CD4-positive, alpha-beta memory T cell (primary cell): Measurements from ENCODE around the gene IQGAP3. TPM values are rescaled to one million over a fixed set of nuclear protein-coding genes. Genes with fewer than 3 reads are reported as not detected.

Experiments used
- CTCF ChIA-PET: fragments of 350-600 bp; sonication (Branson Sonifier 250); formaldehyde crosslinking; loops from one replicate; lab custom pipeline; 2021; ENCODE audit warnings: inconsistent platforms; ENCODE audit not compliant: partially characterized antibody; lab: Charles Lee
- POLR2A ChIA-PET: fragments of 350-600 bp; sonication (Branson Sonifier 250); formaldehyde crosslinking; loops from one replicate; lab custom pipeline; 2021; ENCODE audit not compliant: partially characterized antibody; lab: Charles Lee
- DNase-seq, 5 donors: peaks; one replicate each; pipeline versions ENCODE4 v3.0.0 to v3.0.0-alpha.2; 2020 to 2022; ENCODE audit warnings: mixed read lengths in 1 of 5
- H3K27ac ChIP-seq: one replicate; pipeline ENCODE4 v1.7.0; 2013; ENCODE audit warnings: low read depth, low read length
- H3K27me3 ChIP-seq: 2 replicates; pipeline ENCODE4 v1.7.0; 2013; ENCODE audit warnings: mild to moderate bottlenecking, low read length, moderate library complexity; ENCODE audit not compliant: insufficient read depth
- H3K36me3 ChIP-seq: 2 replicates; pipeline ENCODE4 v1.7.0; 2013; ENCODE audit warnings: mild to moderate bottlenecking, low read length, moderate library complexity; ENCODE audit not compliant: insufficient read depth
- H3K4me1 ChIP-seq: 2 replicates; pipeline ENCODE4 v1.7.0; 2013; ENCODE audit warnings: mild to moderate bottlenecking, low read length, moderate library complexity; ENCODE audit not compliant: insufficient read depth
- H3K4me3 ChIP-seq, 2 donors: one replicate each; pipeline ENCODE4 v1.7.0; 2013; ENCODE audit warnings: low read length in 2 of 2, mild to moderate bottlenecking in 1 of 2
- H3K9me3 ChIP-seq, 2 donors: one replicate each; pipeline ENCODE4 v1.7.0; 2013; ENCODE audit warnings: low read length in 2 of 2, control low read depth in 1 of 2; ENCODE audit not compliant: control insufficient read depth in 1 of 2
- H3K27ac Mint-ChIP-seq, 7 donors: one replicate each; pipeline ENCODE4 v1.8.0; 2020 to 2021; ENCODE audit warnings: mixed read lengths in 7 of 7, mild to moderate bottlenecking in 6 of 7, inconsistent platforms in 3 of 7, moderate library complexity in 3 of 7
- H3K27me3 Mint-ChIP-seq, 2 donors: one replicate each; pipeline ENCODE4 v1.8.0; 2020 to 2021; ENCODE audit warnings: mixed read lengths in 2 of 2
- H3K36me3 Mint-ChIP-seq, 2 donors: one replicate each; pipeline ENCODE4 v1.8.0; 2020 to 2021; ENCODE audit warnings: mixed read lengths in 2 of 2, inconsistent platforms in 1 of 2, mild to moderate bottlenecking in 1 of 2
- H3K4me1 Mint-ChIP-seq, 4 donors: one replicate each; pipeline ENCODE4 v1.8.0; 2020 to 2021; ENCODE audit warnings: mixed read lengths in 4 of 4, mild to moderate bottlenecking in 1 of 4
- H3K4me3 Mint-ChIP-seq, 8 donors: one replicate each; pipeline ENCODE4 v1.8.0; 2020 to 2021; ENCODE audit warnings: mixed read lengths in 8 of 8, mild to moderate bottlenecking in 7 of 8, moderate library complexity in 6 of 8, inconsistent platforms in 3 of 8
- H3K9me3 Mint-ChIP-seq, 8 donors: one replicate each; pipeline ENCODE4 v1.8.0; 2020 to 2021; ENCODE audit warnings: mixed read lengths in 8 of 8, mild to moderate bottlenecking in 5 of 8, inconsistent platforms in 3 of 8, moderate library complexity in 1 of 8
- intact Hi-C: fragments of 100-400 bp; cut with micrococcal nuclease; formaldehyde crosslinking; loops from one replicate; pipeline ENCODE4 v1.15.1; 2023
- polyA plus RNA-seq, 2 donors: library from polyadenylated mRNA; unstranded; fragments of 300-500 nt; fragmentation: Illumina TruSeq; gene quantifications; one replicate each; pipeline ENCODE4 v1.2.3, GENCODE V29; 2021
- total RNA-seq, 2 experiments: library from RNA; stranded (reverse); gene quantifications; one replicate each; pipeline ENCODE4 v1.2.3, GENCODE V29; 2021

Gene IQGAP3
- total and polyA plus RNA-seq, 4 experiments from 2014 or later, result not detected

- CTCF ChIA-PET, result no interaction called here
These were observed 32.5 kb downstream of the IQGAP3 start for GRCh38 chr1:156539818-156540355.

GRCh38 chr1:156538711-156539440, 33.5 kb downstream of the IQGAP3 start:
- Mint-ChIP-seq H3K4me1 (no peaks in the 10 kb centered on the region), H3K4me3 (no peak overlapping the region), H3K27ac (peak overlapping the region in 3 of 7 donors; percentile 7 to 38 (median 11)), H3K9me3 (no peaks in the 10 kb centered on the region), H3K27me3 (no peaks in the 10 kb centered on the region), H3K36me3 (no peaks in the 10 kb centered on the region)
- DNase-seq, result no peak
- Histone ChIP-seq H3K4me3 (no peak overlapping the region), H3K4me1 (no peaks in the 10 kb centered on the region), H3K27ac (no peak overlapping the region), H3K36me3 (no peaks in the 10 kb centered on the region), H3K27me3 (no peaks in the 10 kb centered on the region), H3K9me3 (no peaks in the 10 kb centered on the region)
- intact Hi-C loops, result no loop called here
- CTCF ChIA-PET, result no interaction called here
- POLR2A ChIA-PET, result interaction anchor here (0.6 kb wide), 1 partner anchor 163 kb away, joined by 4 read pairs; no protein-coding TSS in a partner anchor

More at GRCh38 chr1:156539818-156540355, 32.5 kb downstream of the IQGAP3 start:
- Histone ChIP-seq H3K9me3 (no peaks in the 10 kb centered on the region), H3K4me3 (no peak overlapping the region), H3K27me3 (no peaks in the 10 kb centered on the region), H3K27ac (no peak overlapping the region), H3K36me3 (no peaks in the 10 kb centered on the region), H3K4me1 (no peaks in the 10 kb centered on the region)
- no peaks in the 10 kb centered on the region for H3K9me3 Mint-ChIP-seq
- H3K36me3 Mint-ChIP-seq, result no peaks in the 10 kb centered on the region
- H3K27me3 Mint-ChIP-seq, result no peaks in the 10 kb centered on the region
- intact Hi-C loops, result no loop called here
- no peak for DNase-seq
- no peak overlapping the region for H3K4me3 Mint-ChIP-seq
- POLR2A ChIA-PET, result no interaction called here
- H3K27ac Mint-ChIP-seq, result peak overlapping the region in 1 of 7 donors; percentile 10
- no peaks in the 10 kb centered on the region for H3K4me1 Mint-ChIP-seq

- H3K4me1 Mint-ChIP-seq, result no peaks in the 10 kb centered on the region
- no peaks in the 10 kb centered on the region for H3K9me3 Mint-ChIP-seq
- Histone ChIP-seq H3K27me3 (no peaks in the 10 kb centered on the region), H3K4me1 (no peaks in the 10 kb centered on the region), H3K9me3 (no peaks in the 10 kb centered on the region), H3K27ac (no peak overlapping the region), H3K36me3 (no peaks in the 10 kb centered on the region), H3K4me3 (no peak overlapping the region)
- H3K4me3 Mint-ChIP-seq, result no peak overlapping the region
- H3K36me3 Mint-ChIP-seq, result no peaks in the 10 kb centered on the region
- ChIA-PET POLR2A (no interaction called here), CTCF (no interaction called here)
- peak overlapping the region in 1 of 7 donors; percentile 64 for H3K27ac Mint-ChIP-seq
- intact Hi-C loops, result no loop called here
- DNase-seq, result no peak
- no peaks in the 10 kb centered on the region for H3K27me3 Mint-ChIP-seq
These were observed 35.3 kb downstream of the IQGAP3 start for GRCh38 chr1:156537027-156537426.

GRCh38 chr1:156534424-156535060, 37.8 kb downstream of the IQGAP3 start:
- Mint-ChIP-seq H3K27ac (no peak overlapping the region), H3K4me3 (no peak overlapping the region), H3K36me3 (no peaks in the 10 kb centered on the region), H3K27me3 (no peaks in the 10 kb centered on the region), H3K4me1 (no peaks in the 10 kb centered on the region), H3K9me3 (no peaks in the 10 kb centered on the region)
- Histone ChIP-seq H3K27me3 (no peaks in the 10 kb centered on the region), H3K27ac (no peak overlapping the region), H3K36me3 (no peaks in the 10 kb centered on the region), H3K4me3 (no peak overlapping the region), H3K9me3 (no peaks in the 10 kb centered on the region), H3K4me1 (no peaks in the 10 kb centered on the region)
- POLR2A ChIA-PET, result interaction anchor here (1.5 kb wide), 1 partner anchor 33 kb away, joined by 4 read pairs; the partner anchor contains the start of gene MEF2D
- CTCF ChIA-PET, result no interaction called here
- DNase-seq, result no peak
- intact Hi-C loops, result no loop called here

- POLR2A ChIA-PET, result interaction anchor here (1.0 to 1.5 kb wide), 2 partner anchors 32 to 33 kb away, joined by 3 to 4 read pairs; partner anchors contain the start of gene MEF2D
- intact Hi-C loops, result no loop called here
These were observed 38.7 kb downstream of the IQGAP3 start for GRCh38 chr1:156533568-156534220.

GRCh38 chr1:156532374-156532773, 40.0 kb downstream of the IQGAP3 start:
- Mint-ChIP-seq H3K4me3 (no peak overlapping the region), H3K27me3 (no peaks in the 10 kb centered on the region), H3K9me3 (no peaks in the 10 kb centered on the region), H3K36me3 (no peaks in the 10 kb centered on the region), H3K4me1 (peaks cover 5 to 11% (median 9%) of the 10 kb centered on the region in 4 donors), H3K27ac (no peak overlapping the region)
- POLR2A ChIA-PET, result no interaction called here
- Histone ChIP-seq H3K4me3 (no peak overlapping the region), H3K4me1 (peaks cover 8% of the 10 kb centered on the region), H3K9me3 (no peaks in the 10 kb centered on the region), H3K27ac (no peak overlapping the region), H3K36me3 (no peaks in the 10 kb centered on the region), H3K27me3 (no peaks in the 10 kb centered on the region)
- intact Hi-C loops, result no loop called here
- CTCF ChIA-PET, result interaction anchor here (0.7 to 2.2 kb wide), 4 partner anchors 8 to 147 kb away, joined by 3 to 6 read pairs (median 4); no protein-coding TSS in a partner anchor
- no peak for DNase-seq

More at GRCh38 chr1:156533568-156534220, 38.7 kb downstream of the IQGAP3 start:
- Mint-ChIP-seq H3K4me3 (no peak overlapping the region), H3K27ac (no peak overlapping the region), H3K9me3 (no peaks in the 10 kb centered on the region), H3K36me3 (no peaks in the 10 kb centered on the region), H3K27me3 (no peaks in the 10 kb centered on the region), H3K4me1 (peaks cover 0 to 4% (median 1%) of the 10 kb centered on the region in 4 donors)
- H3K27ac ChIP-seq, result no peak overlapping the region
- no peaks in the 10 kb centered on the region for H3K9me3 ChIP-seq
- no peaks in the 10 kb centered on the region for H3K36me3 ChIP-seq
- no peaks in the 10 kb centered on the region for H3K4me1 ChIP-seq
- DNase-seq, result no peak
- no peak overlapping the region for H3K4me3 ChIP-seq
- no peaks in the 10 kb centered on the region for H3K27me3 ChIP-seq
- CTCF ChIA-PET, result interaction anchor here (1.2 kb wide), 1 partner anchor 9 kb away, joined by 3 read pairs; no protein-coding TSS in a partner anchor

- H3K4me1 Mint-ChIP-seq, result peaks cover 12 to 21% (median 17%) of the 10 kb centered on the region in 4 donors
- H3K36me3 Mint-ChIP-seq, result no peaks in the 10 kb centered on the region
- ChIA-PET POLR2A (no interaction called here), CTCF (no interaction called here)
- Histone ChIP-seq H3K4me1 (peaks cover 18% of the 10 kb centered on the region), H3K27me3 (no peaks in the 10 kb centered on the region), H3K4me3 (no peak overlapping the region), H3K9me3 (no peaks in the 10 kb centered on the region), H3K27ac (no peak overlapping the region), H3K36me3 (no peaks in the 10 kb centered on the region)
- no peak overlapping the region for H3K27ac Mint-ChIP-seq
- no peak overlapping the region for H3K4me3 Mint-ChIP-seq
- no peaks in the 10 kb centered on the region for H3K27me3 Mint-ChIP-seq
- no peaks in the 10 kb centered on the region for H3K9me3 Mint-ChIP-seq
- DNase-seq, result no peak
- intact Hi-C loops, result no loop called here
These were observed 42.4 kb downstream of the IQGAP3 start for GRCh38 chr1:156530006-156530405.
